Measurements from ENCODE around the gene DNMT3B.

GRCh38 chr20:32780749-32781655, 18.8 kb downstream of the DNMT3B start:
- no peak for TF ChIP-seq CTCF (IDR thresholded peaks at IDR 0.05)
- no peak for TF ChIP-seq POLR2A (IDR thresholded peaks at IDR 0.05)
